ENCODE results near the gene NNAT.

NNAT gene

GRCh38 chr20:37560629-37561028, 39.6 kb downstream of the NNAT start:
- Histone ChIP-seq H3K27ac (ENCODE audit: low read depth, low read length) (no peak overlapping the region), H3K4me1 (ENCODE audit: control insufficient read depth, insufficient read depth, low read length) (peaks cover 6% of the 10 kb centered on the region; the same call in 1 of the 2 replicates), H3K4me3 (ENCODE audit: low read depth, low read length) (no peak overlapping the region), H3K9ac (ENCODE audit: low read length) (no peak overlapping the region), H3K9me3 (ENCODE audit: control insufficient read depth, insufficient read depth, low read depth, low read length) (no peaks in the 10 kb centered on the region), H3K36me3 (ENCODE audit: control insufficient read depth, insufficient read depth, low read length) (no peaks in the 10 kb centered on the region), H3K27me3 (ENCODE audit: control insufficient read depth, insufficient read depth, low read length) (peaks cover 6% of the 10 kb centered on the region)

- H3K4me1 ChIP-seq (ENCODE audit: control insufficient read depth, insufficient read depth, low read length), result peaks cover 20% of the 10 kb centered on the region
- no peak overlapping the region for H3K27ac ChIP-seq (ENCODE audit: low read depth, low read length)
- H3K9me3 ChIP-seq (ENCODE audit: control insufficient read depth, insufficient read depth, low read depth, low read length), result no peaks in the 10 kb centered on the region
- H3K4me3 ChIP-seq (ENCODE audit: low read depth, low read length), result no peak overlapping the region
- no peak overlapping the region for H3K9ac ChIP-seq (ENCODE audit: low read length)
- peaks cover 6% of the 10 kb centered on the region for H3K27me3 ChIP-seq (ENCODE audit: control insufficient read depth, insufficient read depth, low read length)
- no peaks in the 10 kb centered on the region for H3K36me3 ChIP-seq (ENCODE audit: control insufficient read depth, insufficient read depth, low read length)
These were observed 41.8 kb downstream of the NNAT start for GRCh38 chr20:37562695-37563480.

GRCh38 chr20:37564016-37564387, 43.0 kb downstream of the NNAT start:
- Histone ChIP-seq H3K27me3 (ENCODE audit: control insufficient read depth, insufficient read depth, low read length) (peaks cover 6% of the 10 kb centered on the region), H3K27ac (ENCODE audit: low read depth, low read length) (no peak overlapping the region), H3K36me3 (ENCODE audit: control insufficient read depth, insufficient read depth, low read length) (no peaks in the 10 kb centered on the region), H3K9me3 (ENCODE audit: control insufficient read depth, insufficient read depth, low read depth, low read length) (no peaks in the 10 kb centered on the region), H3K4me3 (ENCODE audit: low read depth, low read length) (no peak overlapping the region), H3K9ac (ENCODE audit: low read length) (no peak overlapping the region), H3K4me1 (ENCODE audit: control insufficient read depth, insufficient read depth, low read length) (peaks cover 26% of the 10 kb centered on the region)

- H3K27ac ChIP-seq (ENCODE audit: low read depth, low read length), result no peak overlapping the region
- H3K36me3 ChIP-seq (ENCODE audit: control insufficient read depth, insufficient read depth, low read length), result no peaks in the 10 kb centered on the region
- no peak overlapping the region for H3K4me3 ChIP-seq (ENCODE audit: low read depth, low read length)
- H3K9me3 ChIP-seq (ENCODE audit: control insufficient read depth, insufficient read depth, low read depth, low read length), result no peaks in the 10 kb centered on the region
- no peak overlapping the region for H3K9ac ChIP-seq (ENCODE audit: low read length)
- H3K27me3 ChIP-seq (ENCODE audit: control insufficient read depth, insufficient read depth, low read length), result peaks cover 6% of the 10 kb centered on the region
- H3K4me1 ChIP-seq (ENCODE audit: control insufficient read depth, insufficient read depth, low read length), result peaks cover 26% of the 10 kb centered on the region
These were observed 43.5 kb downstream of the NNAT start for GRCh38 chr20:37564388-37565133.

GRCh38 chr20:37565134-37565811, 44.2 kb downstream of the NNAT start:
- H3K27me3 ChIP-seq (ENCODE audit: control insufficient read depth, insufficient read depth, low read length), result peaks cover 6% of the 10 kb centered on the region

GRCh38 chr20:37566590-37567330, 45.7 kb downstream of the NNAT start:
- Histone ChIP-seq H3K36me3 (ENCODE audit: control insufficient read depth, insufficient read depth, low read length) (no peaks in the 10 kb centered on the region), H3K4me3 (ENCODE audit: low read depth, low read length) (peak overlapping the region; percentile 22; the same call in 1 of the 2 replicates), H3K9me3 (ENCODE audit: control insufficient read depth, insufficient read depth, low read depth, low read length) (no peaks in the 10 kb centered on the region), H3K9ac (ENCODE audit: low read length) (no peak overlapping the region), H3K27ac (ENCODE audit: low read depth, low read length) (no peak overlapping the region), H3K4me1 (ENCODE audit: control insufficient read depth, insufficient read depth, low read length) (peaks cover 26% of the 10 kb centered on the region), H3K27me3 (ENCODE audit: control insufficient read depth, insufficient read depth, low read length) (peaks cover 6% of the 10 kb centered on the region)

More at GRCh38 chr20:37565134-37565811, 44.2 kb downstream of the NNAT start:
- Histone ChIP-seq H3K36me3 (ENCODE audit: control insufficient read depth, insufficient read depth, low read length) (no peaks in the 10 kb centered on the region), H3K9me3 (ENCODE audit: control insufficient read depth, insufficient read depth, low read depth, low read length) (no peaks in the 10 kb centered on the region), H3K4me1 (ENCODE audit: control insufficient read depth, insufficient read depth, low read length) (peaks cover 26% of the 10 kb centered on the region), H3K27ac (ENCODE audit: low read depth, low read length) (no peak overlapping the region), H3K4me3 (ENCODE audit: low read depth, low read length) (no peak overlapping the region), H3K9ac (ENCODE audit: low read length) (no peak overlapping the region)

GRCh38 chr20:37567331-37567665, 46.2 kb downstream of the NNAT start:
- H3K9ac ChIP-seq (ENCODE audit: low read length), result no peak overlapping the region
- H3K27ac ChIP-seq (ENCODE audit: low read depth, low read length), result no peak overlapping the region
- peaks cover 26% of the 10 kb centered on the region for H3K4me1 ChIP-seq (ENCODE audit: control insufficient read depth, insufficient read depth, low read length)
- H3K36me3 ChIP-seq (ENCODE audit: control insufficient read depth, insufficient read depth, low read length), result no peaks in the 10 kb centered on the region
- H3K4me3 ChIP-seq (ENCODE audit: low read depth, low read length), result peak overlapping the region; percentile 22; the same call in 1 of the 2 replicates
- H3K9me3 ChIP-seq (ENCODE audit: control insufficient read depth, insufficient read depth, low read depth, low read length), result no peaks in the 10 kb centered on the region
- H3K27me3 ChIP-seq (ENCODE audit: control insufficient read depth, insufficient read depth, low read length), result peaks cover 6% of the 10 kb centered on the region

GRCh38 chr20:37567671-37568588, 46.9 kb downstream of the NNAT start:
- H3K27ac ChIP-seq (ENCODE audit: low read depth, low read length), result no peak overlapping the region
- H3K9ac ChIP-seq (ENCODE audit: low read length), result peak overlapping the region; percentile 22
- peaks cover 26% of the 10 kb centered on the region for H3K4me1 ChIP-seq (ENCODE audit: control insufficient read depth, insufficient read depth, low read length)
- no peaks in the 10 kb centered on the region for H3K9me3 ChIP-seq (ENCODE audit: control insufficient read depth, insufficient read depth, low read depth, low read length)
- H3K4me3 ChIP-seq (ENCODE audit: low read depth, low read length), result peak overlapping the region; percentile 48
- H3K36me3 ChIP-seq (ENCODE audit: control insufficient read depth, insufficient read depth, low read length), result no peaks in the 10 kb centered on the region
- peaks cover 6% of the 10 kb centered on the region for H3K27me3 ChIP-seq (ENCODE audit: control insufficient read depth, insufficient read depth, low read length)

GRCh38 chr20:37570419-37570818, 49.4 kb downstream of the NNAT start:
- H3K4me3 ChIP-seq (ENCODE audit: low read depth, low read length), result no peak overlapping the region
- H3K36me3 ChIP-seq (ENCODE audit: control insufficient read depth, insufficient read depth, low read length), result no peaks in the 10 kb centered on the region
- no peaks in the 10 kb centered on the region for H3K27me3 ChIP-seq (ENCODE audit: control insufficient read depth, insufficient read depth, low read length)
- no peak overlapping the region for H3K27ac ChIP-seq (ENCODE audit: low read depth, low read length)
- H3K9me3 ChIP-seq (ENCODE audit: control insufficient read depth, insufficient read depth, low read depth, low read length), result no peaks in the 10 kb centered on the region
- peaks cover 22% of the 10 kb centered on the region for H3K4me1 ChIP-seq (ENCODE audit: control insufficient read depth, insufficient read depth, low read length)
- H3K9ac ChIP-seq (ENCODE audit: low read length), result no peak overlapping the region

GRCh38 chr20:37571033-37571432, 50.0 kb downstream of the NNAT start:
- H3K4me1 ChIP-seq (ENCODE audit: control insufficient read depth, insufficient read depth, low read length), result peaks cover 22% of the 10 kb centered on the region
- H3K36me3 ChIP-seq (ENCODE audit: control insufficient read depth, insufficient read depth, low read length), result no peaks in the 10 kb centered on the region
- no peak overlapping the region for H3K4me3 ChIP-seq (ENCODE audit: low read depth, low read length)
- H3K9ac ChIP-seq (ENCODE audit: low read length), result no peak overlapping the region
- H3K27ac ChIP-seq (ENCODE audit: low read depth, low read length), result no peak overlapping the region
- no peaks in the 10 kb centered on the region for H3K27me3 ChIP-seq (ENCODE audit: control insufficient read depth, insufficient read depth, low read length)
- no peaks in the 10 kb centered on the region for H3K9me3 ChIP-seq (ENCODE audit: control insufficient read depth, insufficient read depth, low read depth, low read length)
